HK-2 (cell line): ENCODE results near the gene CNNM3.

Experiments
- DNase-seq: peaks from one replicate; pipeline ENCODE4 v3.0.0-alpha.2; 2018; ENCODE audit not compliant: unreplicated experiment

CNNM3 gene

DNA sequence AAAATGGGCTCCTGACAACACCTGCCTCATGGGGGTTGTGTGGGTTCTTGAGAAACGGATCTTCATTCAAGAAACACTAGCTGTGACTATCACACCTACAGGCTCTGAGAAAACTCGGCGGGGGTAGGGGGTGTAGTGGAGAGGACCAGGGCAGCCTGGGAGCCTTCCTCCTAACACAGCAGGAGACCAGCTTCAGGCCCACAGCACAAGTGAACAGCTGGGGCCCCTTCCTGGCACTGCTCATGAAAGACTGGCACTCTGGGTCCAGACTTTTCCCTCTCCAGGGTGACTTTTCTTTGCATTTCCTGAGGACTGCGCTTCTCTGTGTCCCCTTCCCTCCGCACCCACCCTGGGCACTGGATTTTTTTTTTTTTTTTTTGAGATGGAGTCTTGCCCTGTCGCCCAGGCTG lies 61.0 kb downstream of the CNNM3 start:
- DNase-seq = no peak

DNA sequence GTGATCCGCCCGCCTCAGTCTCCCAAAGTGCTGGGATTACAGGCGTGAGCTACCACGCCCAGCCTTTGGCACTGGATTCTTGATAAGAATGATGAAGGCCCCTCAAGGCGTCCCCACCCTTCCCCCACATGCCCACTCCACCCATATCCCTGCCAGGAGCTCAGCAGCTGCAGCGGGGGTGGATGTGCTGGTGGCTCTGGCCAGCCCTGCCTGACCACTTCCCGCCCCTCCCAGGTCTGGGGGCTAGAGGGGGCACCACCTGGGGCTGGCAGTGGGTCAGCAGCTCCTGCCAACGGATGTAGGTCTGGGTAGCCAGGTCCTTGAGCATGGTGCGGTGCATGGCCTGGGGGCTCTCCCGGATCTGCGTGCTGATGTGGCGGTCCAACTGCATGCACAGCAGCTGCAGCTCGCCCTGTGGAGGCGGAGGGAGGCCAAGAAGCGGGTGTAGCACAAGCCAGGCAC lies 61.6 kb downstream of the CNNM3 start:
- no peak for DNase-seq

DNA sequence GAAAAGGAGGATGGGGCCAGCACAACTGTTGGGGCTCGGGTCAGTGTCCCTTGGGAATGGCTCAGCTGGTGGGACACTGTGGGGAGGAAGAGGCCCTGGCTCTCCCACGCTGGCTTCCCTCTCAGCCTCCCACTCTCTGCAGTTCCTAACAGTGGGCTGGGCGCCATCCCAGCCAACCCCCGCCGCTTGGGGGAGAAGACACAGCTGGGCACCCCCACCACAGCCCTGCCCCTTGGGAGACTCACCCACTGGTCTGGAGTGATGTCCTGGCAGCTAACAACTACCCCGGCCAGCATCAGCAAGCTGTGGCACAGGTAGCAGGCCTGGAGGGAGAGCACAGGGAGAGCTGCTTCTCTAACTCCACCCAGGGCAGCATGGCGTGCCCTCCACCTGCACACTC lies 62.1 kb downstream of the CNNM3 start:
- no peak for DNase-seq

DNA sequence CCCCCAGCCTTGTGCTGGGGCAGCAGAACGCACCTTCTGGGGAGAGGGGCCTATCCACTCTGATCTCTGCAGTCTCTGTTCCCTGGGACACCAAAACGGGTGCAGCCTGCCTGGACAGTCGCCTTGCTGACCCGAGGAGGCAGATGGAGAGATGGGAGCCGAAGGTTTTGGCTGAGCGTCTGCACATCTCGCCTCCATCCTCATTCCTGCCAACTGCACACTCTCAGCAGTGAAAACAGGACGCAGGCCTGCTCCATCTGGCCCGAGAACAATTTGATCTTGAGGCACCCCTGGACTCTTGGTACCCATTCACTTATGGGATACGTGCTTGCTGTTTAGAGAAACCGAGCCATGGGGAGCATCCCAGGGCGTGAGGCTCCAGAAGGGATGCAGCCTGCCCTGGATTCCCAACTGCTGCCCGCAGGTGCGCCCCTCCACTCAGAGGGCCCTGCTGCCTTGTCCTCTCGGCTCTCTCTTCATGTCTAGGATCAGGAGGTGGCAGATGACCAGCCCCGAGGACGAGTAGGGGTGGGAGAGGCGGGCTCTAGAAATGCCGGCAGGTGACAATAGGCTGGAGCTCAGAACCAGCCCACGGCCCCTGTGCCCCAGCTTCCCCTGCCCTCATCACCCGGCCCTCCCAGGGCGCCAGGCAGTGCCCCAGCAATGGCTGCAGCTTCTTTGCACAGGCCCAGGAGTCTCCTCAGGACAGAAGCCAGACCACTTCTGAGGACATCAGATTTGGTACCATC lies 62.9 kb downstream of the CNNM3 start:
- no peak for DNase-seq

DNA sequence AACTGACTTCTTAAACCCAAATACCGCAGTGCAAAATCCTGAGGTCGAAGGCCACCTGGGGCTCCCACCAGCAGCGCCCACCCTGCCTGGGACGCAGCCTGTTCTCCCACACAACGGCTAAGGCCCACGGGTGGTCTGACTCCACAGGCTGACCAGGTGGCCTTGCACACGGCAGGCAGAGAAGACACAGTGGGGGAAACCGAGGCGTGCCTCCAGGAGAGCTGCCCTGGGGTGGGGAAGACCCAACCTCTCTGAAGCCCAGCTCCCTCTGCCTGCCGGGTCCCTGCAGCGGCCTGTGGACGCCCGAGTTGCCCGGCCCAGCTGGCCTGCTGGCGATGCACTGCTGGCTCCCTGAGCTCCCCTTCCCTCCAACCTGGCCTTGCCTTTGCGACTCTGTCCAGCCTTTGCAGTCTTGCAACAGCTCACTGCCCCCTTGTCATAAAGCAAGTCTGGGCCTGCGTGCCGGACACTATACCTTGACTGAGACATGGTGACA lies 63.5 kb downstream of the CNNM3 start:
- no peak for DNase-seq

DNA sequence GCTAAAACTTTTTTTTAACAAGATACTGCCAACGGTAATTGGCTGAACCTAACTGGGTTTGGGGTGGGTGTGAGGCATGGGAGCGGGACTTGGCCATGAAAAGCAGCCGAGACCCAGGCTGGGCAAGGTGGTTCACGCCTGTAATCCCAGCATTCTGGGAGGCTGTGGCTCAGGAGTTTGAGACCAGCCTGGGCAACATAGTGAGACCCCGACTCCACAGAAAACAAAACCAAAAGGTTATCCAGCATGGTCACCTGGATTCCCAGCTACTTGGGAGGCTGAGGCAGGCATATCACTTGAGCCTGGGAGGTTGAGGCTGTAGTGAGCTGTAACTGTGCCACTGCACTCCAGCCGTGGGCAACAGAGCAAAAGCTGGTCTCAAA lies 64.8 kb downstream of the CNNM3 start:
- no peak for DNase-seq

- no peak for DNase-seq
Measured at GRCh38 chr2:96881349-96882195, 65.5 kb downstream of the CNNM3 start.

GRCh38 chr2:96882230-96882629 lies 66.2 kb downstream of the CNNM3 start:
- DNase-seq = no peak

GRCh38 chr2:96882906-96883305 lies 66.8 kb downstream of the CNNM3 start:
- DNase-seq = no peak

DNA sequence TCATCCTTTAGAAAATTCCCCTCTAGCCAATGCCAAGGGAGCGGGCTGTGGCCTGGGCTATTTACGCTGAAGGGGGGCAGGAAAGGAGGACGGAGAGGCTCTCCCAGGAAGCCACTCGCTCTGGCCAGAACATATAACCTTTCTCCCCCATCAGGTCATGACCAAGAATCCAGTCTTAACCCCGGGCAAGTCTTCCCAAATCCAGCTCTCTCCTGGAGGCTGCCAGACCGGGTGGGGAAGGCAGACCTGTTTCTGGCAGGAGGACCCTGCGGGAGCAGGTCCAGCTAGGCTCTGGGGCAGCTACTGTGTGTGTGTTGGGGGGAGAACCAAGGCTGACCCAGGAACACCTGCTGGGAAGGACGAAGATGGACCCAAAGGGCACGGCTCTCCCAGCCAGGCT lies 67.2 kb downstream of the CNNM3 start:
- DNase-seq = no peak
